Common myeloid progenitor, CD34-positive (primary cell): ENCODE data around the gene C14orf132.

Experiments used
- CTCF ChIA-PET: fragments of 350-600 bp; sonication (Branson Sonifier 250); formaldehyde crosslinking; loops from one replicate; lab custom pipeline; 2021; ENCODE audit warnings: antibody characterized with exemption; lab: Charles Lee
- POLR2A ChIA-PET: fragments of 350-600 bp; sonication (Branson Sonifier 250); formaldehyde crosslinking; loops from one replicate; lab custom pipeline; 2021; ENCODE audit warnings: antibody characterized with exemption; lab: Charles Lee
- DNase-seq, 3 donors: peaks; one replicate each; pipeline versions ENCODE4 v3.0.0 to v3.0.0-alpha.2; 2013
- H3K27ac ChIP-seq, 2 experiments: 1 replicate in 1 of 2; 2 replicates in 1 of 2; pipeline ENCODE4 v1.7.0; 2013; ENCODE audit warnings: inconsistent platforms in 2 of 2, low read length in 2 of 2, mild to moderate bottlenecking in 2 of 2, low read depth in 1 of 2, moderate library complexity in 1 of 2; ENCODE audit not compliant: severe bottlenecking in 2 of 2, insufficient read depth in 1 of 2, poor library complexity in 1 of 2
- H3K27me3 ChIP-seq, 5 experiments: replicated peaks in 2 of 5; 1 replicate in 3 of 5; 2 replicates in 2 of 5; pipeline versions ENCODE4 v1.6.1 to v1.7.0; 2013; ENCODE audit warnings: low read length in 4 of 5, mild to moderate bottlenecking in 2 of 5, moderate library complexity in 2 of 5, inconsistent platforms in 1 of 5; ENCODE audit not compliant: insufficient read depth in 5 of 5, control insufficient read depth in 4 of 5
- H3K36me3 ChIP-seq, 4 experiments: 1 replicate in 2 of 4; 2 replicates in 2 of 4; pipeline versions ENCODE4 v1.6.1 to v1.7.0; 2013; ENCODE audit warnings: low read length in 3 of 4, control low read depth in 1 of 4, mild to moderate bottlenecking in 1 of 4; ENCODE audit not compliant: control insufficient read depth in 4 of 4, insufficient read depth in 4 of 4
- H3K4me1 ChIP-seq, 4 experiments: 1 replicate in 3 of 4; 2 replicates in 1 of 4; pipeline versions ENCODE4 v1.6.1 to v1.7.1; 2013; ENCODE audit warnings: low read length in 3 of 4, mild to moderate bottlenecking in 3 of 4, control low read depth in 1 of 4, inconsistent platforms in 1 of 4, moderate library complexity in 1 of 4; ENCODE audit not compliant: control insufficient read depth in 4 of 4, insufficient read depth in 4 of 4; ENCODE audit errors: control extremely low read depth in 1 of 4
- H3K4me3 ChIP-seq, 7 experiments: 1 replicate in 4 of 7; 2 replicates in 3 of 7; pipeline versions ENCODE4 v1.5.1 to v1.7.0; 2013; ENCODE audit warnings: mild to moderate bottlenecking in 7 of 7, low read length in 6 of 7, moderate library complexity in 6 of 7, inconsistent platforms in 2 of 7, low read depth in 2 of 7, control low read depth in 1 of 7; ENCODE audit not compliant: insufficient read depth in 4 of 7, control insufficient read depth in 1 of 7; ENCODE audit errors: extremely low read depth in 1 of 7
- H3K9me3 ChIP-seq, 5 experiments: 1 replicate in 4 of 5; 2 replicates in 1 of 5; pipeline versions ENCODE4 v1.6.1 to v1.7.1; 2013; ENCODE audit warnings: low read length in 4 of 5, mild to moderate bottlenecking in 2 of 5, inconsistent platforms in 1 of 5, low read depth in 1 of 5, moderate library complexity in 1 of 5; ENCODE audit not compliant: control insufficient read depth in 4 of 5, insufficient read depth in 2 of 5; ENCODE audit errors: control extremely low read depth in 1 of 5
- WGBS: methylation state at CpG from one replicate; pipeline ENCODE4 v1.1.5; 2013; ENCODE audit not compliant: insufficient coverage; 5-methylcytosine and 5-hydroxymethylcytosine counted together

Gene C14orf132

GRCh38 chr14:96108061-96108795, 69.1 kb downstream of the C14orf132 start:
- DNase-seq: no peak
- Histone ChIP-seq H3K36me3 (no peaks in the 10 kb centered on the region), H3K4me1 (no peaks in the 10 kb centered on the region), H3K4me3 (no peak overlapping the region), H3K9me3 (peaks cover 0 to 4% (median 0%) of the 10 kb centered on the region in 5 experiments), H3K27ac (no peak overlapping the region), H3K27me3 (peaks cover 0 to 16% (median 0%) of the 10 kb centered on the region in 5 experiments)
- CTCF ChIA-PET: interaction anchor here (0.7 kb wide), 1 partner anchor 10 kb away, joined by 3 read pairs; no protein-coding TSS in a partner anchor
- no CpG with 5 or more reads among the region's 5 CpGs for WGBS
- POLR2A ChIA-PET: no interaction called here

DNA sequence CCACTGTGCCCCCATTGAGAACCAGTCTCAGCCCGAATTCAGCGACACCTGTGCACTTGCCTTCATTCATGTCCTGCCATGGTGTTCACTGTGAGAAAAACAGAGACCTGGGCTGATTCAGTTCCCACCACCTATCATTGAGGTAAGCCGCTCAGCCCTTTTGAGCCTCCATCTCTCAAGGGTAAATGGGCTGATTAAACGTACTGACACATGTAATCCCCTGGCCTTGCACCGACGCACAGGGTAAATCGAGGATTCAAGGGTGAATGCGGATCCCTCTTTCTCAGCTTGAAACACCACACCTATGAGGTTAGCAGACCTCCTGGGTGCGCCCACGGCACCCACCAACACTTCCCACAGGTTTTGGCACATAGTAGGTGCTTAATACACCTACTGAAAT, 69.7 kb downstream of the C14orf132 start:
- ChIA-PET POLR2A (no interaction called here), CTCF (no interaction called here)
- no peaks in the 10 kb centered on the region for H3K36me3 ChIP-seq
- H3K27me3 ChIP-seq: peaks cover 0 to 16% (median 0%) of the 10 kb centered on the region in 5 experiments
- DNase-seq: no peak
- no peak overlapping the region for H3K27ac ChIP-seq
- 91% methylated on average over 7 of the region's 10 CpGs for WGBS
- H3K9me3 ChIP-seq: peaks cover 0 to 4% (median 0%) of the 10 kb centered on the region in 5 experiments
- H3K4me3 ChIP-seq: no peak overlapping the region
- no peaks in the 10 kb centered on the region for H3K4me1 ChIP-seq

- Histone ChIP-seq H3K4me1 (no peaks in the 10 kb centered on the region), H3K4me3 (no peak overlapping the region), H3K9me3 (peaks cover 0 to 9% (median 3%) of the 10 kb centered on the region in 5 experiments), H3K36me3 (no peaks in the 10 kb centered on the region), H3K27ac (no peak overlapping the region), H3K27me3 (peaks cover 0 to 16% (median 0%) of the 10 kb centered on the region in 5 experiments)
- ChIA-PET CTCF (interaction anchor here (1.0 kb wide), 1 partner anchor 9 kb away, joined by 3 read pairs; no protein-coding TSS in a partner anchor), POLR2A (no interaction called here)
- DNase-seq: no peak
- WGBS: 98% methylated on average over 6 of the region's 8 CpGs
Observed at GRCh38 chr14:96109596-96110355, 70.6 kb downstream of the C14orf132 start.

DNA sequence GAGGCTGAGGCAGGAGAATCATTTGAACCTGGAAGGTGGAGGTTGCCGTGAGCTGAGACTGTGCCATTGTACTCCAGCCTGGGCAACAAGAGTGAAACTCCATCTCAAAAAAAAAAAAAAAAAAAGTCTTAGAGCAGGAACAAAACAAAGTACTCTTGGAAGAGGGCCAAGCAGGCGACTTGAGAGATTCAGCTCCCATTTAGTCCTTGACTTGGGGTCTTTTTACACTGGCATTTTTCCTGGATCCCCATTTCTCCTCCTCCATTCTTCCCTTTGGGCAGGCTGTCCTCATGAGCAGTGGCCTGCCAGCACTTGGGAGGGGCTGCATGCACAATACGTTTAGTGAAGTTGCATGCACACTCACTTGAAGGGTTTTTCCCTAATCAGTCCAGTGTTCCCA, 72.9 kb downstream of the C14orf132 start:
- H3K27me3 ChIP-seq: peaks cover 0 to 10% (median 0%) of the 10 kb centered on the region in 5 experiments
- H3K36me3 ChIP-seq: no peaks in the 10 kb centered on the region
- H3K9me3 ChIP-seq: peaks cover 0 to 15% (median 4%) of the 10 kb centered on the region in 5 experiments
- POLR2A ChIA-PET: no interaction called here
- no peak for DNase-seq
- CTCF ChIA-PET: no interaction called here
- no peak overlapping the region for H3K27ac ChIP-seq
- WGBS: 73% methylated on average over 2 of the region's 3 CpGs
- H3K4me3 ChIP-seq: no peak overlapping the region
- no peaks in the 10 kb centered on the region for H3K4me1 ChIP-seq

- no peak overlapping the region for H3K4me3 ChIP-seq
- H3K36me3 ChIP-seq: no peaks in the 10 kb centered on the region
- no peak for DNase-seq
- H3K9me3 ChIP-seq: peaks cover 0 to 26% (median 7%) of the 10 kb centered on the region in 5 experiments
- peaks cover 0 to 7% (median 0%) of the 10 kb centered on the region in 5 experiments for H3K27me3 ChIP-seq
- ChIA-PET POLR2A (no interaction called here), CTCF (no interaction called here)
- no peak overlapping the region for H3K27ac ChIP-seq
- no peaks in the 10 kb centered on the region for H3K4me1 ChIP-seq
Observed at GRCh38 chr14:96114002-96114401, 74.8 kb downstream of the C14orf132 start.

DNA sequence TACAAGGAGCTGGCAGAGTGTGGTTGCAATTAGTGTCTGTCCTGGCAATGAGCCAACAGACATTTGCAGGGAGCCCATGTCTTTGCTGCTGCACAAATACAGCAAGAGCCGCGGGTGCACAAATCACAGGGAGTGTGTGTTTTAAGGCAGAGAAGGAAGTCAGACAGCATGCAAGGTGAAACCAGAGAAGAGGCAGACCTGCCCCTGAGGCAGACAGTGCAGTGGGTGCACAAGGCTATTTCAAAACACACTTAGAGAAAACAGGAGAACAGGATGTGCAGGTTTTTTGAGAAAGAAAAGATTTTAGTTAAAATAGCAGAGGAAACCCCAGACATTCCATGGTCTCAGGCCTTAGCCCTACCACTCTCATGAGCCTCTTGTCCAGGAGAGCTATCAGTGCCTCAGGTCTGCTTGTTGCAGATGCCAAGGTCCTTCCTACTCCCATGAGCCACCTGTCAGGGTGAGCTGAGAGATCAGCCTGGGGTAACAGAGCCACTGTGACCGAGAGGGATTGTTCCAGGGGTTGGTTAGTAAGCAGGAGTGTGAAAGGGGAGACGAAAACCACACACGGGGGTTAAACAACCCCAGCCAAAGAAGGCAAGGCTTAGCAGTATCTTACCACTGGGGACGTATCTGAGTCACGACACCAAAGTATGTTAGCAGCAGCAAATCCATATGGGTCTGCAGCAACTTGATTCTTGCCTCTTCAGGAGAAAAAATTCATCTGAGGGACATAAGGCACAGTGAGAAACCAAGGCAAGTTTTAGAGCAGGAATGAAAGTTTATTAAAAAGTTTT, 78.1 kb downstream of the C14orf132 start:
- DNase-seq: no peak
- CTCF ChIA-PET: interaction anchor here (2.2 kb wide), 1 partner anchor 17 kb away, joined by 6 read pairs; no protein-coding TSS in a partner anchor
- Histone ChIP-seq H3K9me3 (peaks cover 0 to 26% (median 7%) of the 10 kb centered on the region in 5 experiments), H3K27me3 (peaks cover 0 to 9% (median 0%) of the 10 kb centered on the region in 5 experiments), H3K36me3 (no peaks in the 10 kb centered on the region), H3K4me1 (no peaks in the 10 kb centered on the region), H3K27ac (no peak overlapping the region), H3K4me3 (no peak overlapping the region)
- 91% methylated on average over 6 of the region's 7 CpGs for WGBS
- POLR2A ChIA-PET: no interaction called here
